HG02610 (cell line): Measurements from ENCODE around the gene UBE2V1.
"Not testable (repeated sequence)": the region's sequence is repeated elsewhere in the genome, so short reads cannot be mapped to it uniquely, and the experiment has no call there.

ENCODE experiments used
- ATAC-seq: cut with Tn5 transposase; IDR thresholded peaks from one replicate; pipeline ENCODE4 v1.9.1; 2021; ENCODE audit warnings: mild to moderate bottlenecking, moderate library complexity; ENCODE audit not compliant: unreplicated experiment

Gene UBE2V1

GRCh38 chr20:50097843-50098242 is 15.1 kb downstream of the UBE2V1 start:
- no peak for ATAC-seq

DNA sequence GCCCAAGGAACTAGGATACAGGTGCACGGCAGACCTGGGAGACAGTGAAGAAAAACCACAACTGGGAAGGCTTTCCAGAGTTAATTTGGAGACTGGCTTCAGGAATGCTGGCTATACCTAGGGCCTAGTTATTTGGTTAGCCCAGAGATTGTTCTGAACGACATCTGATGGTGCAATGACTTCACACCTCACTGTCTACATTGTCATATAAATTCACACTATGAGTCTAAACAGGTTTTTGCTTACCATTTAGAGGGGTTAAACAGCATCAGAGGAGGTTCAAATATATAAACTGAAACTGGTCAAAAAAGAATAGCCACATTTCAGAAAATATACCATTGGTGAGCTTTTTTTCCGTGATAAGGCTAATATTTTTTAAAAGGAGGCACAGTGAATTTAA is 16.7 kb downstream of the UBE2V1 start:
- ATAC-seq = no peak

- no peak for ATAC-seq
Measured at GRCh38 chr20:50095476-50096078, 17.4 kb downstream of the UBE2V1 start.

GRCh38 chr20:50094522-50094921 is 18.4 kb downstream of the UBE2V1 start:
- no peak for ATAC-seq

- ATAC-seq = no peak
Measured at GRCh38 chr20:50093240-50093639, 19.7 kb downstream of the UBE2V1 start.

- ATAC-seq = no peak
Measured at GRCh38 chr20:50092436-50092835, 20.5 kb downstream of the UBE2V1 start.

DNA sequence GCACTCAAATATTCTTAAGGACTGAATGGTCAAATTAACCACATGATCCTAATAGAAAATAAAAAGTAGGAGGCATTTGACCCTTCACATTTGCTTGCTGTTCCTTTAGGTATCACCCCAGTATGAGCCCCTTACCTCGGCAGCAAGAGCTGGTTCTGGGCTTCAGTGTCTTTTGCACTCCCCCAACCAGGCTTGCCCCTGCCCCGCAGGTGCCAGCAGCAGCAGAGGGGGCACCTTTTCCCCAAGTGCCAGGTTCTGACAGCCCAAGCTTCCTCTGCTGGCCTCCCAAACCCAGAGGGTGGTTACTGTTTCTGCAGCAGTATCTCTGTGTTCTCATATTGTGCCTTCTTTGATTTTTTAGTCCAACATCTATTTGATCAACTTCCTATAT is 23.2 kb downstream of the UBE2V1 start:
- ATAC-seq = no peak

- no peak for ATAC-seq
Measured at GRCh38 chr20:50089140-50089786, 23.7 kb downstream of the UBE2V1 start.

DNA sequence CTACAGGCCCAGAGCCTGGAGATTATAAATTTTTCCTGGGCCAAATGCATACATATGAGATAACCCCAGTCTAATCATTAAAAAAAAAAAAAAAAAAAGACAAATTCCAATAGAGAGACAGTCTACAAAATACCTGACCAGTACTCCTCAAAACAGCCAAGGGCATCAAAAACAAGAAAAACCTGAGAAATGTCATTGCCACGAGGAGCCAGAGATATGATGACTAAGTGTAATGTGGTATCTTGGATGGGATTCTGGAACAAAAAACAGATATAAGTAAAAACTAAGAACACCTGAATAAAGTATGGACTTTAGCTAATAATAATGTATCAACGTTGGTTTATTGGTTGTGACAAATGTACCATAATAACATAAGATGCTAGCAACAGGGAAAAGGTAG is 24.9 kb downstream of the UBE2V1 start:
- no peak for ATAC-seq

DNA sequence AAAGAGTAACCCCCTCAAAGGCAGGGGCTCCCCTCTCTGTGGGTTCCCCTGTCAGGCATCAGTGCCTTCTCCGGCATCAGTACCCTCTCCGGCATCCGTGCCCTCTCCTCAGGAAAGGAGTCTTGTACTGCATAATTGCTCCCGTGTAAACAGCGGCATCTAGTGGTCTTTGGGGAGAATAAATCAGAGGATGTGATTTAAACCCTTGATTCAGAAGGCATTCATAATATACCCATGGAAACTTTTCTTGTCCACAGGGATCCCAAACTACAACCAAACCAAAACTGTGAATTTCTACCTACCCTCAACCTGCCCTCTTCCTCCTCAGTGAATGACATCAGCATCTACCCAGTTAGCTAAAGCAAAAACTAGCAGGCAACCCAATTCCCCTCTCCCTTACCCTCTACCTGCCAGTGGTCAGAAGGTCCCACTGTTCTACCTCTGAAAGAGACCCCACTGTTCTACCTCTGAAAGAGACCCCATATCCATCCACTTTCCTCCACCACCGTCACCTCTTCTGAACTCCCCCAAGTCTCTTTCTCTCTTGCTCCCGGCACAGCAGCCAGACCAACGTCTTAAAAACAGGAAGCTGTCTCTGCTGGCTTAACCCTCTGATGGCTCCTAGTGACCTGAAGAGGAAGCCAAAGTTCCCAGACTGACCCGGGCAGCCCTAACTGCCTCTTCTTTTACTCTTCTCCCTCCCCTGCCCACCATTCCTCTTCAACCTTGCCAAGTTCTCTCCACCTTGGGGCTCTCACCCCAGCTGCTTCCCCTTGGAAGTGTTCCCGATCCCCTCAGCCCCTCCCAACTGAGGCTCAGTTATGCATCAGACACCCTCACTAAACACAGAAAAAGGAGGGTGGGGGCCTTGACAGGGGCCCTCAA is 27.2 kb downstream of the UBE2V1 start:
- ATAC-seq = no peak

DNA sequence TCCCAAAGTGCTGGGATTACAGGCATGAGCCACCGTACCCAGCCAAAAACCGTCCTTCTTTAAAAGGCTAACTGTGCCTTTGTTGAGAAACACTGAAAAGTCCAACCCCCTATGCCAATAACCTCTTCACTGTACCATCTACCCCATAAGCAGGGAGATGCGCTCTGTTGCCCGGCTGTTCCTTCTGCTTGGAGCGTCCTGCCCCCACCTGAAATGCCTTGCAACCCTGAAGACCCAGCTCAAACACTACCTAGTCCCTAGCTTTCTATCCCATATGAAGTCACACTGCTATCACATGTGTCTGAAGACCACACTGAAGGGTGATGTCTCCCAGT is 27.8 kb downstream of the UBE2V1 start:
- ATAC-seq = no peak

- ATAC-seq = no peak
Measured at GRCh38 chr20:50083034-50083433, 29.9 kb downstream of the UBE2V1 start.

GRCh38 chr20:50082056-50082455 is 30.9 kb downstream of the UBE2V1 start:
- ATAC-seq = not testable (repeated sequence)

DNA sequence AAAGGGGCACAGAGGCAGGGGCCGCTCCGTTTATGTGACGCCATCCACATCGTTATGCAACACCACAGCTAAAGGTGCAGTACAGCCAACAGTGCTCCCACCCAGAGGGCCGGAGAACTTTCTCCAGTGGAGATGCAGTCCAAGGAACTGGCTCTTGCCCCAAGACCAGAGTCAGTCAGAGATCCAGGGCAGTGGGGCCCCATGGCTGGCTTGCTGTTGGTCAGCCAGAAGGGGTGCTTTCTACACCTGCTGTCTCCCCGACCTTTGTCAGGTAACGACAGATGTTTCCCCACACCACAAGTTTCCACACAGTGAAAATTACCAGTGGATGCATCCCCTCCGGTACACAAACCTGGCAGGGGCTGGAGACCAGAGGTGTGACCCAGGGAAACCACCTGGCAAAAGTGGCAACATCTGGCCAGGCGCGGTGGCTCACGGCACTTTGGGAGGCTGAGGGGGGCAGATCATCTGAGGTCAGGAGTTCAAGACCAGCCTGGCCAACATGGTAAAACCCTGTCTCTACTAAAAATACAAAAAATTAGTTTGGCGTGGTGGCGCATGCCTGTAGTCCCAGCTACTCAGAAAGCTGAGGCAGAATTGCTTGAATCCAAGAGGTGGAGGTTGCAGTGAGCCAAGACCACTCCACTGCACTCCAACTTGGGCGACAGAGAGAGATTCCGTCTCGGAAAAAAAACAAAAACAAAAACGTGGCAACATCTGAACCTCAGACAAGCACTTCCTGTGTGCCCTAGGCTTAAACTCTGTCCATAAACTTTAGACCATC is 34.9 kb downstream of the UBE2V1 start:
- no peak for ATAC-seq

DNA sequence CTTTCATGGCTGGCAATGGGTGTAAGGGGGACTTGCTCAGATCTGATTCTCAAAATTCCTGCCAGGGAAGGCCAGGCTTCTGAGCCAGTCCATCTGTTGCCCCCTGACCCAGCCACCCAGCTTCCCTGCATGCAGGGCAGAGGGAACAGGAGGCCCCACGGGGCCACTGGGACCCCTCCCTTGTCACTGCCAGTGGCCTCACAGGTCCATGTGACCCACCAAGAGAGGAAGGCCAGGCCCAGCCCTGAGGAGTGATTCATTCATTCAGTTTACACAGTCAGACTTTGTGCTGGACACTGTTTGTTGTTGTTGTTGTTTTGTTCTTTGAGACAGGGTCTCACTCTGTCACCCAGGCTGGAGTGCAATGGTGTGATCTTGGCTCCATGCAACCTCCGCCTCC is 39.5 kb downstream of the UBE2V1 start:
- ATAC-seq = no peak

DNA sequence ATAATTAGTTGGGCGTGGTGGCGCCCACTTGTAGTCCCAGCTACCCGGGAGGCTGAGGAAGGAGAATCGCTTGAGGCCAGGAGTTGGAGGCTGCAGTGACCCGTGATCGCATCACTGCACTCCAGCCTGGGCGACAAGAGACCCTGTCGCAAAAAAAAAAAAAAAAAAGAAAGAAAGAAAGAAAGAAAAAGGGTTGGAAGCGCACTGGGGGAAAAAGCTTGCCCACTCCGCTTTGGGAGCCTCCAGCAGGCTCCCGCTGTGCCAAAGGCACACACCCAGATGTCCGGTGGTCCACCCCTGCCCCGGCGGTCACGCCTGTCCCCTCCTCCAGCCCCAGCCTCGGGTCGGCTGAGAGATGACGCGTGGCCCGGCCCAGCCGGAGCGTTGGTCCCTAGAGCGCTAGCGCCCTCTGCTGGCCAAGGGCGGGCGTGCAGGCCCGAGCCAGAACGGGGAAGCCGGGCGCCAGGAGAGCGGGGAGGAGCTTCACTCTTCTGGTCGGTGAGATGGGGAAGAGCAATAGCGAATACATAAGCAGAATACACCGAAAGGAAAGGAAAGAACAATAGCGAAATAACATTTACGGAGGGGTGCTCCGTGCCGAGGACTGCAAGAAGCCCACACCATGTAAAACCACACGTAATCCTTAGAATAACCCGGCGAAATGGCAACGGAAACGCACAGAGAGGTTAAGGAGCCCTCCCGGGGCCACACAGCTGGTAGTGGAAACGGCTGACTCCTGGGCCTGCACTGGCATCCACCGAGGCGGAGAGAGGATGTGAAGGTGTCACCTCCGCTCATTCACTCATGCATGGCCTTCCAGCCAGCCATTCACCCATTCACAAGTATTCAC is 41.7 kb downstream of the UBE2V1 start:
- ATAC-seq = peak; percentile 86

- no peak for ATAC-seq
Measured at GRCh38 chr20:50070361-50070760, 42.6 kb downstream of the UBE2V1 start.

DNA sequence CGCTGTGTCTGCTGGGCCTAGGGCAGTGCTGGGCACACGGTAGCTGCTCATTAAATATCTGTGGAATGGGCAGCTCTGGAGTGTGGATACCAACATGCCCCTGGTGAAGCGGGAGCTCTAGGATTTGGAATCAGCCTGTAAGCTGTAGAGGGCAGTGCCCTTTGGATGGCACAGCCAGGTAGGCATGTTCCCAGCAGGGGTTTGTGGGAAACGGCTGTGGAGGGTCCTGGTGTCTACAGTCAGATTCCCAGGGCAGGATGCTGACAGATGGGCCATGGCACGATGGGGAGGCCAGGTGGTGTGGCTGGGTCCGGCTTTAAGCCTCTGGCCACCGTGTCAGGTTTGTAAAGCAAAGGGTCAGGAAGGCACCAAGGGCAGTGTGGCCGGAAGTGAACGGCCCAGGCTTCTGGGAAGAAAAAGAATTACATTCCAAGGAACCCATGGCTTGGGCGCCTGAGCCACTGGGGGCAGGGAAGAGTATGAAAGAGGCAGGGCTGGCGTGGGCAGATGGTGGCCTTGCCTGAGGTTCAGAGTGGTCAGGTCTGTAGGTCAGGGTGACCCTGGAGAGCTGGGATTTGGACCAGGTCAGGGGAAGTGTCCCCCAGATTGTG is 44.8 kb downstream of the UBE2V1 start:
- ATAC-seq = no peak

- no peak for ATAC-seq
Measured at GRCh38 chr20:50067461-50067860, 45.5 kb downstream of the UBE2V1 start.

- no peak for ATAC-seq
Measured at GRCh38 chr20:50067018-50067417, 45.9 kb downstream of the UBE2V1 start.
